Measurements from ENCODE around the gene PDCD10. TPM values are rescaled to one million over a fixed set of nuclear protein-coding genes. Genes with fewer than 3 reads are reported as not detected.

Gene PDCD10
- total RNA-seq, 4 donors from 2014 or later: 45.9 to 104 (median 78.0) TPM

GRCh38 chr3:167776066-167776685 lies 41.5 kb upstream of the PDCD10 start:
- no peak for DNase-seq
- Histone ChIP-seq H3K4me1 (peaks cover 0 to 9% (median 0%) of the 10 kb centered on the region in 3 donors), H3K27me3 (no peaks in the 10 kb centered on the region), H3K27ac (no peak overlapping the region), H3K9me3 (peaks cover 0 to 11% (median 0%) of the 10 kb centered on the region in 3 donors), H3K36me3 (no peaks in the 10 kb centered on the region), H3K4me3 (no peak overlapping the region)
- intact Hi-C loops (cut with DNase I): no loop called here
- TF ChIP-seq POLR2A (IDR thresholded peaks at IDR 0.05) (no peak), CTCF (IDR thresholded peaks at IDR 0.05) (no peak)
- WGBS, 2 donors: 29 to 37% methylated on average over 4 of the region's 4 CpGs

GRCh38 chr3:167773584-167773983 lies 38.9 kb upstream of the PDCD10 start:
- no peak for DNase-seq
- Histone ChIP-seq H3K4me3 (no peak overlapping the region), H3K27me3 (no peaks in the 10 kb centered on the region), H3K4me1 (peaks cover 0 to 9% (median 0%) of the 10 kb centered on the region in 3 donors), H3K27ac (no peak overlapping the region), H3K36me3 (no peaks in the 10 kb centered on the region), H3K9me3 (peaks cover 0 to 11% (median 0%) of the 10 kb centered on the region in 3 donors)
- intact Hi-C loops (cut with DNase I): no loop called here
- WGBS, 2 donors: 36 to 44% methylated on average over 1 of the region's 1 CpG
- TF ChIP-seq POLR2A (IDR thresholded peaks at IDR 0.05): no peak
- TF ChIP-seq CTCF (IDR thresholded peaks at IDR 0.05): no peak

GRCh38 chr3:167772992-167773391 lies 38.3 kb upstream of the PDCD10 start:
- intact Hi-C loops (cut with DNase I): no loop called here

GRCh38 chr3:167762296-167762695 lies 27.6 kb upstream of the PDCD10 start:
- no peak for DNase-seq
- no peaks in the 10 kb centered on the region for H3K36me3 ChIP-seq
- 41 to 50% methylated on average over 2 of the region's 2 CpGs for WGBS, 2 donors
- H3K4me3 ChIP-seq: no peak overlapping the region
- H3K9me3 ChIP-seq: peaks cover 0 to 9% (median 0%) of the 10 kb centered on the region in 3 donors
- TF ChIP-seq POLR2A (IDR thresholded peaks at IDR 0.05): no peak
- no peak for TF ChIP-seq CTCF (IDR thresholded peaks at IDR 0.05)
- intact Hi-C loops (cut with DNase I): no loop called here
- no peaks in the 10 kb centered on the region for H3K27me3 ChIP-seq
- no peak overlapping the region for H3K27ac ChIP-seq
- peaks cover 0 to 24% (median 0%) of the 10 kb centered on the region in 3 donors for H3K4me1 ChIP-seq

More at GRCh38 chr3:167772992-167773391, 38.3 kb upstream of the PDCD10 start:
- no peak overlapping the region for H3K27ac ChIP-seq
- H3K36me3 ChIP-seq: no peaks in the 10 kb centered on the region
- H3K4me3 ChIP-seq: no peak overlapping the region
- peaks cover 0 to 9% (median 0%) of the 10 kb centered on the region in 3 donors for H3K4me1 ChIP-seq
- TF ChIP-seq CTCF (IDR thresholded peaks at IDR 0.05) (no peak), POLR2A (IDR thresholded peaks at IDR 0.05) (no peak)
- DNase-seq: no peak
- H3K9me3 ChIP-seq: peaks cover 0 to 5% (median 0%) of the 10 kb centered on the region in 3 donors
- WGBS, 2 donors: 54 to 55% methylated on average over 3 of the region's 3 CpGs
- H3K27me3 ChIP-seq: no peaks in the 10 kb centered on the region

- TF ChIP-seq CTCF (IDR thresholded peaks at IDR 0.05): no peak
- Histone ChIP-seq H3K9me3 (peaks cover 0 to 9% (median 0%) of the 10 kb centered on the region in 3 donors), H3K4me1 (peaks cover 0 to 24% (median 0%) of the 10 kb centered on the region in 3 donors), H3K4me3 (no peak overlapping the region), H3K36me3 (no peaks in the 10 kb centered on the region), H3K27ac (no peak overlapping the region), H3K27me3 (no peaks in the 10 kb centered on the region)
- intact Hi-C loops (cut with DNase I): no loop called here
- DNase-seq: no peak
- 16 to 77% methylated on average over 1 of the region's 1 CpG for WGBS, 2 donors
These were observed 26.6 kb upstream of the PDCD10 start for GRCh38 chr3:167761302-167761701.

All from esophagus squamous epithelium (tissue), 5 donors.